NK-92 (cell line): ENCODE data around the gene FTO.
"Not testable (repeated sequence)": the region's sequence is repeated elsewhere in the genome, so short reads cannot be mapped to it uniquely, and the experiment has no call there.

ENCODE experiments used
- DNase-seq: peaks from one replicate; lab custom pipeline; 2025; ENCODE audit not compliant: unreplicated experiment; lab: John Stamatoyannopoulos, UW

The FTO gene

DNA sequence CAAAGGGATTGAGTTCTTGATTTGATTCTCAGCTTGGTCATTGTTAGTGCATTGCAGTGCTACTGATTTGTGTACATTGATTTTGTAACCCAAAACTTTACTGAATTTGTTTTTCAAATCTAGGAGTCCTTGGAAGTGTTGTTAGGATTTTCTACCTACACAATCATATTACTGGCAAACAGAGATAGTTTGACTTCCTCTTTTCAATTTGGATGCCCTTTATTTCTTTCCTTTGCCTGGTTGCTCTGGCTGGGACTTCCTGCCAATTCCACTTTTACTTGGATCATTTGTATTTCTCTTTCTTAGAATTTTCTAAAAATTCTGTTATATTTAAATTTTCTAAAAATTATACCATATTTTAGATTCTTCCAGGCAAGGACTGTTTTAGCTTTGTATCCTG lies 151.1 kb downstream of the FTO start:
- no peak for DNase-seq

DNA sequence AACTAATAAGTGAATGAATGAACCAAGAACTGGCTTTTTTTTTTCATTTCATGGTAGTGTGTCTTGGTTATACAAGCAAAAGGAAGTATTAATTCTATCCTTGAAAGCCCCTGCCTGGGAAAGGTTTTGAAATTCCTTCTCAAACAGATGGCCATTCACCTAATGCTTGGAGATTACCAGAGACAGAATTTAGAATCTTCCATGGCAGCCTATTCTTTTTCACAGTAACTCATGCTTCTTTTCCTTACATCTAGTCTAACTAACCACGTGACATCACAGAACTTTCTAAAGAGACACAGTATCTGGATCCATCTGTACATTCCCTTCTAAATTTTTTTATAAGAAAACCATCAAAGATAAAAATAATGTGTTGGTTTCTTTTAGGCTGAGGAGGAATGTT lies 151.6 kb downstream of the FTO start:
- DNase-seq: no peak

DNA sequence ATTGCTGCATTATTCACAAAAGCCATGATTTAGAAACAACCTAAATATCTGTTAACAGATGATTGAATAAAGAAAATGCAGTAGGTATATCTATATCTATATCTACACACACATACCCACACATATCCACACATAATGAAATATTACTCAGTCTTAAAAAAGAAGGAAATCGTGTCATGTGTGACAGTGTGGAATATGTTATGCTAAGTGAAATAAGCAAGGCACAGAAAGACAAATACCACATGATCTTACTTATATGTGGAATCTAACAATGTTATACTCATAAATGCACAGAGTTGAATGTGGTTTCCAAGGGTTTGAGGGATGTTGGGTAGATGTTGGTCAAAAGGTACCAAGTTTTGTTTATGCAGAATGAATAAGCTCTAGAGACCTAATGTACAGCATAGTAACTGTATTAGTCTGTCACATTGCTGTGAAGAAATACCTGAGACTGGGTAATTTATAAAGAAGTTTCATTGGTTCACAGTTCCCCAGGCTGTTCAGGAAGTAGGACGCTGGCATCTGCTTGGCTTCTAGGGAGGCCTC lies 156.1 kb downstream of the FTO start:
- no peak for DNase-seq

DNA sequence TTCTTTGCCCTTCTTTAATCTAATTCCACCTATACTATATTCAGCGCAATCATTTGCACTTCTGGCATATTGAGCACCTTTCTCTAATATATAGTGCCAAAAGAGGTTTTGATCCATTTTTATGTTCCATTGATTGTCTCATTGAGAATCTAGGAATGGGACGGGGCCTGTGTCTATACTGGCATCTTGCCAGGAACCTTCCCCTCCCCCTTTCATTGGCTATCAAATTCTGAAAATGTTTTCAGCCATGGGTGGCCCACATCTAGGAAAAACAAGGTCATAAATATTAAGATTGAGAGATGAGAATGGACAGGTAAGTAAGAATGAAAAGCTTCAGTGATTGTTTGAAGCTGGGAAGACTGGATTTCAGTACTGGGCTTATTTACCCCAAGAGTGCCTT lies 159.9 kb downstream of the FTO start:
- no peak for DNase-seq

DNA sequence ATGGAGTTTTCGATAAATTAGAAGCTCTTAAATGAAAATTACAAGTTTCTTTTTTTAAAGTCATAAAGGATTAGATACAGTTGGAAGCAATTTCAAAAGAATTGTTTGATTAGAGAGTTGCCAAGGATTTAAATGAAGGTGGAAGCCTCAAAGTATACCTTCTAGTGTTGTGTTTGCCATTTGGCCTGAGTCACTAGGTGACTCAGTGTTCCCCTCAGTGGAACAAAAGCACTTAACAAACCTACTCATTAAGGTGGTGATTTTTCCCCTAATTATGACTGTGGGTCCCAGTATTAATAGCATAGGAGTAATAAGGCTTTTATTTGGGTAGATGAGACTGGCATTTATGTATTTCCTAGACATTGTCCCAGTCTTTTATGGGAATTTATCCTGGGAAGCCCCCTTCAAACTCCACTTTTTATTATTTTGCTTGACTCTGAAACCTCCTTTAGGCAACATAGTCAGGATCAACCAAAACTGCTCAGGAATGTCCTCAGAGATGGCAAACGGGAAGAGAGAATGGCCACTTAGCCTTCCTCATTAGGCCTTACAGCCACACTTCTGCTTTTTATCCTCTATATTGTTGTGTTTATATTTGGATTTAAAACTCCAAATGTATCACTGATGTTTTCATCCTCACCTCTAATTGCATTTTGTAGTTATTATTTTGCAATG lies 161.0 kb downstream of the FTO start:
- no peak for DNase-seq

DNA sequence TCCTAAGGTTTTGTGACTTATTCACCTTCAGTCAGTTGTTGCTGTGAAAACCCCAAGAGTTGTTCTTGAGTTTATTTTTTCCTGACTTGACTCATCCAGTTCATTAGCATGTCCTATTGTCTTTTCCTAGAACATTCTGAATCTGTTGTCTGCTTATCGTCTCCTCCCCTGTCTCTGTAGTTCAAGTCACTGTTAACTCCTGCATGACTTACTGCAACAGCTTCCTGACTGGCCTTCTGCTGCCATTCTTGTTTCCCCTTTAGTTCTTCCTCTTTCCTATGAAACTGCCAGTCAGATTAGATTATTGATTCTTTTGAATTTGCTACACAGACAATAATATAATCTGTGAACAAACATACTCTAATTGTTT lies 161.5 kb downstream of the FTO start:
- no peak for DNase-seq

DNA sequence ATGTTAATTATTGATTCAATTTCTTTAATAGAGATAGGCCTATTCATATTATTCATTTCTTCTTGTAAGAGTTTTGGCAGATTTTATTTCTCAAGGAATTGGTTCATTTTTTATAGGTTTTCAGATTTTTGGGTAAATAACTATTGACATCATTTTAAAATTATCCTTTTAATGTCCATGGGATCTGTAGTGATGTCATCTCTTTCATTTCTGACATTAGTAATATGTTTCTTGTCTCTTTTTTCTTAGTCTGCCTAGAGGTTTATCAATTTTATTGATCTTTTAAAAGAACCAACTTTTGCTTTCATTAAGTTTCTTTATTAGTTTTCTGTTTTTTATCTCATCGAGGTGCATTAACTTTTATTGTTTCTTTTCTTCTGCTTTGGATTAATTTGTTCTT lies 162.6 kb downstream of the FTO start:
- no peak for DNase-seq

DNA sequence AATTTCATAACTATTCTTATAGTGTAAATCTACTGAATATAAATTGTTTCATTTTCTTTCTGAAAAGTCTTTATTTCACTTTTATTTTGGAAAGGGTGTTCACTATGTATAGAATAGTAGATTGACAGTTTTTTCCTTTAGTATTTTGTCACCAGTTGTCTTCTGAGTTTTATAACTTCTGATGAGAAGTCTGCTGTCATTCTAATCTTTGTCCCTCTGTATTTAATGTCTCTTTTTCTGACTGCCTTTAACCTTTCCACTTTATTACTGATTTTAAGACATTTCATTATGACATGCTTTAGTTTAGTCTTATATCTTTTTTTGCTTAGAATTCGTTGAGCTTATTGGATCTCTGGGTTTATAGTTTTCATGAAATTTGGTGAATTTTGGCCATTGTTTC lies 166.9 kb downstream of the FTO start:
- DNase-seq: no peak

DNA sequence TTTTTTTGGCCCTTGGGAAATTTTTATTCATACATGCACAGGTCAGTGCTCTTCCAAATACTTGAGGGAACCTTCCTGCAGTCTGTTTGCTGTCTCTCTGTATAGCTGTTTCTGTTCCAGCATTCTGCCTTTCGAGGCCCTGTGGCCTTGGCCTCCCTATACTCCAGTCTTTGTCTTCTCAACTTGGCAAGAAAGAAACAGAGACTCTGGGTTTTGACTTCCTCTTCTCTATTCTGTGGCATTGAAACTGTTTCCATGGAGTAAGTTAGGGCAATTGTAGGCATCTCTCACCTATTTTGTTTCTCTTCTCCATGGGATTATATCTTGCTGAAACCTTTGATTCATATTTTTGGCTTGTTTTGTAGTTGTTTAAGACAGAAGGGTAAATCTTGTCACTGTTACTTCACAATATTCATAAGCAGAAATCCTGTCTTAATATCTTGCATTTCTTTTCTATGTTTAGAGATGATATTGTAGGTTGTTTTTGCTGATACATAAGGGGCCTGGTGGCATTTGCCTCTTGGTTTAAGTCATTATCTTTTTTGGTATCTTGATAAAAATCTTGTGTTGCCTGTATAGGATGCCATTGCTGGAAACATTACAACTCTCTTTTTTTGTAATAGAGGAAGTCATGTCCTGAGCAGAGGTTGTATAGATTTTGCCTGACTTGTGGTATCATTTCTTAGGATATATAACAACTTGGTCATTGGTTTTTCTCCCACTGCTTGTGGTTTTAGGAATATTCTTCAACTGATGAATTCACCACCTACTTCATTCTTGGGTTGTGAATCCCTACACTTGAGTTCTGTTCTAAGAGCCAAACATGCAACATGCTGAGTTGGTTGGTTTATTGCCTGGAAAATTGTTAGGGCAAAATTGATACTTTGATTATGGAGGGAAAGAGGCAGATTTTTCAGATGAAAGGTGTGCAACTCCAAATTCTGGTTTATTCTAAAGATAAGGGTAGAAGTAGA lies 168.6 kb downstream of the FTO start:
- no peak for DNase-seq

DNA sequence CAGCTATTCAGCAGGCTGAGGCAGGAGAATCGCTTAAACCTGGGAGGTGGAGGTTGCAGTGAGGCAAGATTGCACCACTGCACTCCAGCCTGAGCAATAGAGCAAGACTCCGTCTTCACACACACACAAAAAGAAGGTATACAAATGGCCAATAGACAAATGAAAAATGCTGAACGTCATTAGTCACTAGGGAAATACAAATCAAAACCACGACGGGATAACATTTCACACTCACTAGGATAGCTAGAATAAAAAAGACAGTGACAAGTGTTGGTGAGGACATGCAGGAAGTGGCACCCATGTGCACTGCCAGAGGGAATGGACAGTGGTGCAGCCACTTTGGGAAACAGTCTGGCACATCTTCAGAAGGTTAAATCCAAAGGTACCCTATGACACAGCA lies 172.9 kb downstream of the FTO start:
- DNase-seq: no peak

DNA sequence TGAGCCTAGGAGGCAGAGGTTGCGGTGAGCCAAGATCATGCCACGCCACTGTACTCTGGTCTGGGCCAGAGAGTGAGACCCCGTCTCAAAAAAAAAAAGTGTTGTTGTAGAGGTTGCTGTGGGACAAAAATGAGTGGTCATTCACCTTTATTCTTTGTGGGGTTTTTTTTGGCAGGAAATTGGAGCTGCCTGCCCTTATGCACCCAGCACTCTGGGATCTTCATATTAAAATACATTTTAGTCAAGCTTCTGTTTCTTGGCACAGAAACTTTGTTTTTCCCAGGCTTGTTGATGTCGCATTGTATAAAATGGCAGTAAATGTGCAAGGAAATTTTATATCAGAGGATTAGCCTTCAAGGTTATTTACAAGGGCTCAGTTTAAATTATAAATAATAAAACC lies 174.3 kb downstream of the FTO start:
- DNase-seq: no peak

DNA sequence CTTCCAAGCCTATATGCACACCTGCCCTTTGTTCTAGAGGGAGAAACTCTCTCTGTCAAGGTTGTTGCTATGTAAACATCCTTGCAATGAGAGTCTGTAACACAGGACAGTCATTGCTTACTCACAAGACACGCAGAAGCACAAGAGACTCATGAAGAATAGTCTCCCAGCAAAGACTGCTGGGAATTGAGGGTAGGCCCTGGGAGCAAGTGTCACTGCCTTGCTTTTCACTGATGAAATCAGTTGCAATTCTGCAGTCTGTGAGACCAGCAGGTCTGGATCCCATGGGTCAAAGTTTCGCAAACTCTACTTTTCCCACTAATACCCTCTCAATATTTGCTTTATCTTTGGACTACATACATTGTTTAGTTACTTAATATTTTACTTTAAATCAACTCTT lies 177.4 kb downstream of the FTO start:
- DNase-seq: no peak

DNA sequence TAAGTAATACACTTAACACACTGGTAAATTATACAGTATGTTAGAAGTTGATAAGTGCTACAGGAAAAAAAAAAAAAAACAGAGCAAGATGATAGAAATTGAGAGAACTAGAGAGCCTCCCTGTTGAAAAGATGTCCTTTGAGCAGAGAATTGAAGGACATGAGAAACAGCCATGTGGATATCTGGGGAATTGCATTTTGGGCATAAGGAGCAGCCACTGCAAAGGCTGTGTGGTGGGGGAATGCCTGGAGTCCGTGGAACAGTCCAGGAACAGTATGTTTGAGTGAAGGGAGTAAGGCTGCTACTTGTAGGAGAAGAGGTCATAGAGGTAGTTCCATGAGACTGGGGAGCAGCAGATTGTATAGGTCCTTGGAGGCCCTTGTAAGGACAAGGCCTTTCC lies 178.4 kb downstream of the FTO start:
- DNase-seq: no peak

DNA sequence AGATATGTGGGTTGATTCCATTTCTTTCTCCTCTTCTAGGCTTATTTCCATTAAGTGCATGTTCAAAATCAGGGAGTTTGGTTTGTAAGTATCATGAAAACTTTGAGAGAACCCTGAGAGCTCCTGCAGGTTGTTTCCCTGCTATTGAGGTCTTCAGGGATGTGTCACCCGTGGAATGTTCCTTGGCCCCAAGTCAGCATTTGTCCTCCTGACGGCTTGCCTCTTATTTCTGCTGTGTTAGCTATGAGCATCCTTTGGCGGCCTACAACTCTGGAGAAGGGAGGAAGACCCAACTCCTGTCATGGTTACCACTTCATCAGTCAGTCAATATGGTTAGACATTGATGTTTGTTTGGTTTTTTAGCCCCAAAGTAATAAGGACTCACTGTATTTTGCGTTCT lies 180.8 kb downstream of the FTO start:
- no peak for DNase-seq

DNA sequence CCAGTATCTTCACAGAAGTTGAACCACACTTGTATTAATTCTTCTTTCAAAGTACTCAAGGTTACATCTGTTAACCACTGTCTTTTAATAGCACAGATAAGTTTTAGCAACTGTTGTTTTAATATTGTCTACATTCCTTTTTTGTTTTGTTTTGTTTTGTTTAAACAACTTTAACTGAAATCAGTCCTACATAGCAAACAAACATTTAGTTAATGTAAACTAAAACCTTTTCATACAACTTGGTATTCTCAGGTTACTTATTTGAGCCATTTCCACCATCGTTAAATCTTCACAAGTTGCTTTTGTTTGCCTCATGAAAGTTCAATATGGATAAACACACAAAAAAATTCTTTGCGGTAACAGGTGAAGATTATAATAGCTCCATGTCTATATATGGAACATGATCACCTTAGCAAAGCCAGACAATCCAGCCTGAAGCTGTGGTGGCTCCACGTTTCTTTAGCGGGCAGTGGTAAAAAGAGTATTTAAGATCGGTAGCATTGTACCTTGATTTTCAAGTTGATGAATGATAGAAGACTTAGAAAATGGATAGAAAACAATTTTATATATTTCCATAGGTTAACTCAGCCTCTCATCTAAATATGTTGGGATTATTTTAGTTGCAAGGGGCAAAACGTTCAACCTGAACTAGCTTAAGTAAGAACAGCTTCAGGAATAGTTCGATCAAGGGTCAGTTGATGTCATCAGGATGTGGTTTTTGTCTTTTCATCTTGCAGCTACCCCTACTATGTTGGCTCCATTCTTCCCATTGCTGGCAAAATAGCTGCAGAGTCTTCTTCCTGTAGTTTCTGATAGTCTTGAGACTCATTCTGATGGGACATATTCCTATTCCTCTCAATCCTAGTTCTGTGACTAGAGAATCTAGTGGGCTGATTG lies 182.8 kb downstream of the FTO start:
- DNase-seq: no peak

DNA sequence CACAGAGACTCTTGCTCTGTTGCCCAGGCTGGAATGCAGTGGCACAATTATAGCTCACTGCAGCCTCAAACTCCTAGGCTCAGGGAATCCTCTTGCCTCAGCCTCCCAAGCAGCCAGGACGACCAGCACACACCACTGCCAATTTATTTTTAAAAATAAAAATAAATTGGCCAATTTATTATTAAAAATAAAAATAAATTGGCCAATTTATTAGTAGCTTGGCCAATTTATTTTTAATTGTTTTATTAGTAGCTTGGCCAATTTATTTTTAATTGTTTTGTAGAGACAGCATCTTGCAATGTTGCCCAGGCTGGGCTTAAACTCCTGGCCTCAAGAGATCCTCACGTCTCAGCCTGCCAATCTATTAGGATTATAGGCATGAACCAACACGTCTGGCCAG lies 184.3 kb downstream of the FTO start:
- DNase-seq: no peak

DNA sequence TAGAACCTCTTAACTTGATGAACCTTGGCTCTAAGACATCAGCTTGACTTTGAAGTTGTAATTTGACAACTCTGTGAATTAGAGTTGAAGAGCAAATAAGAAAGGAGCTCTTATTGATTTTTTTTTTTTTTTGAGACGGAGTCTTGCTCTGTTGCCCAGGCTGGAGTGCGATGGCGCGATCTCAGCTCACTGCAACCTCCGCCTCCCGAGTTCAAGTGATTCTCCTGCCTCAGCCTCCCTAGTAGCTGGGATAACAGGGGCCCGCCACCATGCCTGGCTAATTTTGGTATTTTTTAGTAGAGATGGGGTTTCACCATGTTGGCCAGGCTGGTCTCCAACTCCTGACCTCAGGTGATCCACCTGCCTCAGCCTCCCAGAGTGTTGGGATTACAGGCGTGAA lies 186.9 kb downstream of the FTO start:
- DNase-seq: not testable (repeated sequence)

DNA sequence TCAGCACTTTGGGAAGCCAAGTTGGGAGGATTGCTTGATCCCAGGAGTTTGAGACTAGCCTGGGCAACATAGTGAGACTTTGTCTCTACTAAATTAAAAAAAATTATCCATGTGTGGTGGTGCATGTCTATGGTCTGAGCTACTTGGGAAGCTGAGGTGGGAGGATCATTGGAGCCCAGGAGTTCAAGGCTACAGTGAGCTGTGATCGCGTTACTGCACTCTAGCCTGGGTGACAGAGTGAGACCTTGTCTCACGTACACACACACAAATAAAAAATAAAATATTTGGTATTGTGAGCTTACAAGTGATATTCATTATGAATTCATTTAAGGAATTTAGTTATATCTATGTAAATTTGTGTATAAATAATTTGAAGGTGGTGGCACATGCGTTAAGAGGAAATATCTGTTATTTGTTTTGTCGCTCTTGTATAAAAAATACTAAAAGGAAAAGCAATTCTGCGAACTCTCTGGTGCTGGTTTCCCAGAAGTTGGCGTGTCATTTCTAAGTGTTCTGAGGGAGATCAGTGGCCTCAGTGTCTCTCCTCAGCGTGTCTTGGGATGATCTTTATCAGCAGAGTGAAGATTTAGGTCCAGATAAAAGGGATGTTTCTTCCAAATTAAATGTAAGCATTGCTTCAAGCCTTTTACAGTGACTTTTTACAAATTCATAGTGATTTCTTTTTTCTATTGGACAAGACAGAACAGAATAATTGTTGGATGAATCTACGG lies 187.6 kb downstream of the FTO start:
- DNase-seq: no peak

DNA sequence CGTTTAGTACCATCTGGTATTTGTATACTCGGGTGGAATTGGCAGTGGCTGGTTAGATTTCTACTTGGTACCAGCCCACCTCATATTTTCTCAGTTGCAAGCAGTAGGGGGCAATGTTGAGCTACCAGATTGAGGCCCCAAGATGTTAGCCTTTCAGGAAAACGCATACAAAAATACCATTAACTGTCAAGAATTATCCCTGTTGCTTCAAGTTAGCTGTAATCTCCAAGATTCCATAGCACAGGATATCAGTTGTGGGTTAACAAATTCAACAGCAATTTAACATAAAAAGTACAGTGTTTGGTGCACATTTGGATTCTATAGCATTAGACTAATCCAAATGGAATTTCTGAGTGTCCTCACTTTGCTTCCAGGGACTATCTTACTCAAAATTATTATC lies 188.2 kb downstream of the FTO start:
- no peak for DNase-seq

DNA sequence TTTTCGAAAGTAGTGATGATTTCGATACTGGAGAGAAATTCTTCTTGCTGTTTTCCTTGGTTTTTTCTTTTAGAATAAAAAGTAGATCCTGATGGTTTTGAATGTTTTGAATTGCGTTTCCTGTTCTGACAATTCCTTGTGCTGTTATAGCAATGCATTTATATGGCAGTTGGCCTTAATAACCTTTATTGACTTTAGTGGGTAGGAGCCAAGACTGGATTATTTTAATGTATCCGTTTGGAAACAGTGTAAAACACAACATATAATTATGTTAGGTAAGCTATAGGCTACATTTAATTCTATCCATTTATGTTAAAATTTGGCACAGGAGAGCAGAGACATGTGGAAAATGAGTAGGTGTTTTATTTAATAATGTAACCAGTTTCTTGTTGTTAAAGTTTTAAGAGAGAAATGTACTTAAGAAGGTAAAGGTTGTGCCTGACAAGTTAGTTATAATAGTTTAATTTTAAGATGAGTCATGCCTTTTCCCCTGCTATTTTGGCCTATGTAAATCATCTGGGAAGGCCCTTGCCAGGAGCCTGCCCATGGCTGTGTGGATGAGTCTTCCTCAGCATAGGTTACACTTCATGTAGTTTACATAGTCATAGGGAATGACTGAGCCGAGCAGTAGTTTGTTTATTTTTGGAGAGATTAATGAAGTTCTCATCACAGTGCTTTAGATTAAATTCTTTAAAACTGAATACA lies 189.9 kb downstream of the FTO start:
- DNase-seq: no peak
